HG03280 (cell line): ENCODE data around the gene ZNF592.
"Not testable (repeated sequence)": the region's sequence is repeated elsewhere in the genome, so short reads cannot be mapped to it uniquely, and the experiment has no call there.

Experiments
- ATAC-seq: cut with Tn5 transposase; IDR thresholded peaks from one replicate; pipeline ENCODE4 v1.9.1; 2021; ENCODE audit warnings: mild to moderate bottlenecking, moderate library complexity; ENCODE audit not compliant: unreplicated experiment

Gene ZNF592

GRCh38 chr15:84845631-84846030 lies 97.2 kb downstream of the ZNF592 start:
- ATAC-seq, result not testable (repeated sequence)

- no peak for ATAC-seq
Measured at GRCh38 chr15:84846269-84846668, 97.9 kb downstream of the ZNF592 start.

- no peak for ATAC-seq
Measured at GRCh38 chr15:84847382-84847781, 99.0 kb downstream of the ZNF592 start.

GRCh38 chr15:84852212-84852611 lies 103.8 kb downstream of the ZNF592 start:
- ATAC-seq, result no peak

- no peak for ATAC-seq
Measured at GRCh38 chr15:84855136-84855535, 106.7 kb downstream of the ZNF592 start.

- ATAC-seq, result no peak
Measured at GRCh38 chr15:84855765-84856164, 107.4 kb downstream of the ZNF592 start.
